T-helper 2 cell treated with Interferon-gamma antibody and Interleukin-4, amounts not matched to agents 5 μg/mL and 100 μg/mL, for 36 hours (primary cell): ENCODE results near the gene VWA2.

Source experiments
- DNase-seq: peaks from one replicate; pipeline ENCODE4 v3.0.0; 2021; ENCODE audit warnings: low spot score
- H3K27ac Mint-ChIP-seq: one replicate; pipeline ENCODE4 v1.8.0; 2021; ENCODE audit warnings: mild to moderate bottlenecking, mixed read lengths
- H3K27me3 Mint-ChIP-seq: one replicate; pipeline ENCODE4 v1.8.0; 2021; ENCODE audit warnings: low read depth, mixed read lengths
- H3K36me3 Mint-ChIP-seq: one replicate; pipeline ENCODE4 v1.8.0; 2021; ENCODE audit warnings: low read depth, mixed read lengths
- H3K4me1 Mint-ChIP-seq: one replicate; pipeline ENCODE4 v1.8.0; 2021; ENCODE audit warnings: low read depth, mixed read lengths
- H3K4me3 Mint-ChIP-seq: one replicate; pipeline ENCODE4 v1.8.0; 2022; ENCODE audit warnings: mild to moderate bottlenecking, moderate library complexity, mixed read lengths
- H3K9me3 Mint-ChIP-seq: one replicate; pipeline ENCODE4 v1.8.0; 2021; ENCODE audit warnings: mixed read lengths

Gene VWA2

GRCh38 chr10:114285961-114286441, 46.9 kb downstream of the VWA2 start:
- Mint-ChIP-seq H3K27me3 (no peaks in the 10 kb centered on the region), H3K27ac (no peak overlapping the region), H3K4me3 (no peak overlapping the region), H3K9me3 (no peaks in the 10 kb centered on the region), H3K4me1 (no peaks in the 10 kb centered on the region), H3K36me3 (no peaks in the 10 kb centered on the region)
- no peak for DNase-seq

- no peak for DNase-seq
Measured at GRCh38 chr10:114286921-114287320, 47.9 kb downstream of the VWA2 start.

GRCh38 chr10:114288424-114289095, 49.5 kb downstream of the VWA2 start:
- Mint-ChIP-seq H3K9me3 (no peaks in the 10 kb centered on the region), H3K36me3 (no peaks in the 10 kb centered on the region), H3K4me1 (no peaks in the 10 kb centered on the region), H3K27ac (no peak overlapping the region), H3K4me3 (no peak overlapping the region), H3K27me3 (no peaks in the 10 kb centered on the region)
- DNase-seq: no peak

More at GRCh38 chr10:114286921-114287320, 47.9 kb downstream of the VWA2 start:
- Mint-ChIP-seq H3K36me3 (no peaks in the 10 kb centered on the region), H3K4me3 (no peak overlapping the region), H3K27me3 (no peaks in the 10 kb centered on the region), H3K4me1 (no peaks in the 10 kb centered on the region), H3K9me3 (no peaks in the 10 kb centered on the region), H3K27ac (no peak overlapping the region)

GRCh38 chr10:114289096-114289436, 50.0 kb downstream of the VWA2 start:
- Mint-ChIP-seq H3K4me1 (no peaks in the 10 kb centered on the region), H3K9me3 (no peaks in the 10 kb centered on the region), H3K27me3 (no peaks in the 10 kb centered on the region), H3K27ac (no peak overlapping the region), H3K36me3 (no peaks in the 10 kb centered on the region), H3K4me3 (no peak overlapping the region)
- DNase-seq: no peak

GRCh38 chr10:114290038-114290437, 51.0 kb downstream of the VWA2 start:
- no peak for DNase-seq
- no peaks in the 10 kb centered on the region for H3K27me3 Mint-ChIP-seq
- peaks cover 8% of the 10 kb centered on the region for H3K9me3 Mint-ChIP-seq
- H3K36me3 Mint-ChIP-seq: no peaks in the 10 kb centered on the region
- H3K27ac Mint-ChIP-seq: no peak overlapping the region
- no peak overlapping the region for H3K4me3 Mint-ChIP-seq
- no peaks in the 10 kb centered on the region for H3K4me1 Mint-ChIP-seq

- Mint-ChIP-seq H3K27me3 (no peaks in the 10 kb centered on the region), H3K36me3 (peaks cover 8% of the 10 kb centered on the region), H3K27ac (no peak overlapping the region), H3K4me3 (no peak overlapping the region), H3K4me1 (no peaks in the 10 kb centered on the region), H3K9me3 (peaks cover 17% of the 10 kb centered on the region)
- DNase-seq: no peak
Measured at GRCh38 chr10:114291076-114291475, 52.0 kb downstream of the VWA2 start.

GRCh38 chr10:114291516-114291915, 52.5 kb downstream of the VWA2 start:
- no peaks in the 10 kb centered on the region for H3K4me1 Mint-ChIP-seq
- peaks cover 20% of the 10 kb centered on the region for H3K9me3 Mint-ChIP-seq
- H3K27me3 Mint-ChIP-seq: no peaks in the 10 kb centered on the region
- no peak overlapping the region for H3K27ac Mint-ChIP-seq
- H3K4me3 Mint-ChIP-seq: no peak overlapping the region
- peaks cover 10% of the 10 kb centered on the region for H3K36me3 Mint-ChIP-seq
- no peak for DNase-seq

- Mint-ChIP-seq H3K4me1 (no peaks in the 10 kb centered on the region), H3K36me3 (peaks cover 10% of the 10 kb centered on the region), H3K27ac (no peak overlapping the region), H3K27me3 (no peaks in the 10 kb centered on the region), H3K9me3 (peaks cover 20% of the 10 kb centered on the region), H3K4me3 (no peak overlapping the region)
- no peak for DNase-seq
Measured at GRCh38 chr10:114293075-114293474, 54.0 kb downstream of the VWA2 start.

GRCh38 chr10:114294549-114294948, 55.5 kb downstream of the VWA2 start:
- Mint-ChIP-seq H3K9me3 (peaks cover 20% of the 10 kb centered on the region), H3K27ac (no peak overlapping the region)

GRCh38 chr10:114295393-114295792, 56.3 kb downstream of the VWA2 start:
- H3K4me1 Mint-ChIP-seq: no peaks in the 10 kb centered on the region
- H3K9me3 Mint-ChIP-seq: peaks cover 20% of the 10 kb centered on the region
- no peak overlapping the region for H3K4me3 Mint-ChIP-seq
- H3K27me3 Mint-ChIP-seq: no peaks in the 10 kb centered on the region
- no peak overlapping the region for H3K27ac Mint-ChIP-seq
- no peak for DNase-seq
- peaks cover 10% of the 10 kb centered on the region for H3K36me3 Mint-ChIP-seq

More at GRCh38 chr10:114294549-114294948, 55.5 kb downstream of the VWA2 start:
- Mint-ChIP-seq H3K27me3 (no peaks in the 10 kb centered on the region), H3K4me3 (no peak overlapping the region), H3K4me1 (no peaks in the 10 kb centered on the region), H3K36me3 (peaks cover 10% of the 10 kb centered on the region)
- DNase-seq: no peak

- H3K4me1 Mint-ChIP-seq: no peaks in the 10 kb centered on the region
Measured at GRCh38 chr10:114297136-114297705, 58.2 kb downstream of the VWA2 start.

GRCh38 chr10:114300036-114300645, 61.1 kb downstream of the VWA2 start:
- H3K9me3 Mint-ChIP-seq: peaks cover 12% of the 10 kb centered on the region
- H3K27ac Mint-ChIP-seq: no peak overlapping the region
- H3K36me3 Mint-ChIP-seq: peaks cover 10% of the 10 kb centered on the region
- no peak overlapping the region for H3K4me3 Mint-ChIP-seq
- peaks cover 10% of the 10 kb centered on the region for H3K4me1 Mint-ChIP-seq
- no peak for DNase-seq
- H3K27me3 Mint-ChIP-seq: no peaks in the 10 kb centered on the region

More at GRCh38 chr10:114297136-114297705, 58.2 kb downstream of the VWA2 start:
- Mint-ChIP-seq H3K9me3 (peaks cover 20% of the 10 kb centered on the region), H3K27me3 (no peaks in the 10 kb centered on the region), H3K36me3 (peaks cover 10% of the 10 kb centered on the region), H3K27ac (no peak overlapping the region), H3K4me3 (no peak overlapping the region)
- DNase-seq: no peak

- Mint-ChIP-seq H3K4me3 (no peak overlapping the region), H3K4me1 (peaks cover 10% of the 10 kb centered on the region), H3K27me3 (no peaks in the 10 kb centered on the region), H3K27ac (no peak overlapping the region), H3K36me3 (peaks cover 2% of the 10 kb centered on the region), H3K9me3 (peaks cover 1% of the 10 kb centered on the region)
- no peak for DNase-seq
Measured at GRCh38 chr10:114301177-114301576, 62.1 kb downstream of the VWA2 start.

- Mint-ChIP-seq H3K4me1 (peaks cover 10% of the 10 kb centered on the region), H3K27ac (no peak overlapping the region), H3K36me3 (no peaks in the 10 kb centered on the region), H3K9me3 (no peaks in the 10 kb centered on the region), H3K27me3 (no peaks in the 10 kb centered on the region), H3K4me3 (no peak overlapping the region)
- DNase-seq: no peak
Measured at GRCh38 chr10:114301951-114302710, 63.1 kb downstream of the VWA2 start.
